Mammary epithelial cell (primary cell): Measurements from ENCODE around the gene SMIM12.

Experiments
- CTCF ChIP-seq, 2 donors: IDR thresholded peaks in 1 of 2; conservative IDR thresholded peaks in 1 of 2; 2 replicates each; pipeline ENCODE4 v1.5.1; 2011 to 2012; ENCODE audit warnings: inconsistent platforms in 2 of 2, low read length in 2 of 2, mild to moderate bottlenecking in 2 of 2, control low read depth in 1 of 2, low read depth in 1 of 2; ENCODE audit not compliant: insufficient read depth in 1 of 2; ENCODE audit errors: extremely low read depth in 1 of 2
- EZH2 ChIP-seq: IDR thresholded peaks from 2 replicates; pipeline ENCODE4 v1.6.1; 2012; ENCODE audit warnings: low read length, inconsistent platforms, borderline replicate concordance

- TF ChIP-seq CTCF (conservative IDR thresholded peaks at IDR 0.05 in 1 of 2, IDR thresholded peaks at IDR 0.05 in 1 of 2; ENCODE audit: extremely low read depth in 1 of 2, insufficient read depth in 1 of 2, low read depth in 1 of 2, low read length in 2 of 2) (no peak), EZH2 (no peak)
Observed at GRCh38 chr1:34869760-34870159, 10.2 kb upstream of the SMIM12 start.
